Loucy (cell line): ENCODE data around the gene RFC1.

Source experiments
- CTCF ChIP-seq: fragments of 200-600 bp; sonication (generic); conservative IDR thresholded peaks from 2 replicates; pipeline ENCODE4 v1.5.1; 2014; ENCODE audit warnings: mild to moderate bottlenecking, antibody characterized with exemption, low read length
- EZH2phosphoT487 ChIP-seq: fragments of 200-600 bp; IDR thresholded peaks from 2 replicates; pipeline ENCODE4 v1.6.1; 2018; ENCODE audit warnings: antibody characterized with exemption, mild to moderate bottlenecking, moderate library complexity, borderline replicate concordance

GRCh38 chr4:39326468-39326977 is 39.6 kb downstream of the RFC1 start:
- TF ChIP-seq CTCF (no peak), EZH2phosphoT487 (no peak)
